GM12878 (cell line): ENCODE results near the gene SLC47A2. TPM values are rescaled to one million over a fixed set of nuclear protein-coding genes. Genes with fewer than 3 reads are reported as not detected.

ENCODE experiments used
- ATAC-seq: fragments of 200-7000 bp; cut with Tn5 transposase; 3 replicates; pipeline ENCODE4 v1.9.1; 2020; ENCODE audit warnings: mild to moderate bottlenecking, moderate library complexity
- BruUV-seq: library from RNA; stranded (reverse); fragments of 400-500 nt; replicated peaks from 2 replicates; lab custom pipeline; 2021; lab: Mats Ljungman, UMichigan
- CTCF ChIA-PET: fragments of 300-600 bp; sonication (Branson Sonifier 250); formaldehyde crosslinking; extraction: SDS; loops from one replicate; lab custom pipeline; 2021; ENCODE audit warnings: inconsistent platforms; lab: Yijun Ruan, JAX
- POLR2A ChIA-PET: fragments of 350-600 bp; formaldehyde crosslinking; extraction: SDS; loops from one replicate; lab custom pipeline; 2021; ENCODE audit warnings: inconsistent platforms; lab: Charles Lee
- RAD21 ChIA-PET: fragments of 300-600 bp; sonication (Branson Sonifier 250); formaldehyde crosslinking; loops from one replicate; lab custom pipeline; 2023; ENCODE audit warnings: antibody characterized with exemption; ENCODE audit not compliant: unreplicated experiment; lab: Charles Lee
- SMC1A ChIA-PET: fragments of 300-600 bp; sonication (Branson Sonifier 250); formaldehyde crosslinking; loops from one replicate; lab custom pipeline; 2023; ENCODE audit not compliant: unreplicated experiment, uncharacterized antibody; lab: Charles Lee
- DNase-seq: peaks from one replicate; pipeline ENCODE4 v3.0.0-alpha.2; 2011; ENCODE audit warnings: low read depth, low spot score
- FAIRE-seq: peaks from 3 replicates; lab custom pipeline; 2011; peaks lifted over from hg19 to GRCh38; lab: Jason Lieb, UNC
- H2AFZ ChIP-seq: 2 replicates; pipeline ENCODE4 v1.6.0; 2011; ENCODE audit warnings: low read depth, low read length, control low read depth; ENCODE audit not compliant: control insufficient read depth
- H3K27ac ChIP-seq: 2 replicates; pipeline ENCODE4 v1.5.1; 2011; ENCODE audit warnings: control low read depth; ENCODE audit not compliant: control insufficient read depth, insufficient read depth
- H3K27me3 ChIP-seq, 2 experiments: replicated peaks in 1 of 2; 2 replicates each; pipeline versions ENCODE4 v1.6.0 to v1.6.1; 2011; ENCODE audit warnings: low read length in 1 of 2; ENCODE audit not compliant: control insufficient read depth in 2 of 2, insufficient read depth in 2 of 2
- H3K36me3 ChIP-seq, 2 experiments: 2 replicates each; pipeline ENCODE4 v1.5.1; 2011; ENCODE audit warnings: low read length in 1 of 2; ENCODE audit not compliant: control insufficient read depth in 2 of 2, insufficient read depth in 2 of 2
- H3K4me1 ChIP-seq: 2 replicates; pipeline ENCODE4 v1.6.1; 2011; ENCODE audit warnings: mild to moderate bottlenecking, low read length, moderate library complexity, mixed read lengths; ENCODE audit not compliant: control insufficient read depth, insufficient read depth
- H3K4me2 ChIP-seq: 2 replicates; pipeline ENCODE4 v1.6.0; 2011; ENCODE audit warnings: control low read depth; ENCODE audit not compliant: control insufficient read depth, insufficient read depth
- H3K4me3 ChIP-seq: fragments of 200-600 bp; sonication (generic); 2 replicates; pipeline ENCODE4 v1.5.1; 2016
- H3K79me2 ChIP-seq: 2 replicates; pipeline ENCODE4 v1.6.0; 2011; ENCODE audit warnings: low read length; ENCODE audit not compliant: control insufficient read depth, insufficient read depth
- H3K9ac ChIP-seq: 2 replicates; pipeline ENCODE4 v1.8.0; 2011; ENCODE audit warnings: low read length, control low read depth, mixed read lengths; ENCODE audit not compliant: control insufficient read depth, insufficient read depth
- H3K9me3 ChIP-seq: replicated peaks from 3 replicates; pipeline ENCODE4 v1.5.1; 2011; ENCODE audit warnings: mild to moderate bottlenecking, low read length; ENCODE audit not compliant: control insufficient read depth, insufficient read depth
- H4K20me1 ChIP-seq: 2 replicates; pipeline ENCODE4 v1.6.0; 2011; ENCODE audit not compliant: control insufficient read depth, insufficient read depth
- BACH1 ChIP-seq: fragments of 450-650 bp; IDR thresholded peaks from 2 replicates; pipeline ENCODE4 v1.6.1; 2017; ENCODE audit warnings: mild to moderate bottlenecking, borderline replicate concordance
- CBX3 ChIP-seq: fragments of 200-600 bp; sonication (generic); IDR thresholded peaks from 2 replicates; pipeline ENCODE4 v1.6.1; 2016; ENCODE audit warnings: low read depth, borderline replicate concordance
- CHD2 ChIP-seq: IDR thresholded peaks from 2 replicates; pipeline ENCODE4 v1.6.1; 2011; ENCODE audit warnings: low read depth, low read length, improper control_type of control experiment, borderline replicate concordance
- ESRRA ChIP-seq: IDR thresholded peaks from 2 replicates; pipeline ENCODE4 v1.6.1; 2012; ENCODE audit warnings: mild to moderate bottlenecking, low read length, improper control_type of control experiment
- HDGF ChIP-seq: fragments of 450-650 bp; IDR thresholded peaks from 2 replicates; pipeline ENCODE4 v1.6.1; 2016; ENCODE audit warnings: antibody characterized with exemption
- MYB ChIP-seq: fragments of 150-350 bp; IDR thresholded peaks from 2 replicates; pipeline ENCODE4 v1.6.1; 2014; ENCODE audit warnings: mild to moderate bottlenecking, low read depth, low read length, borderline replicate concordance
- POLR2AphosphoS5 ChIP-seq: IDR thresholded peaks from 2 replicates; pipeline ENCODE4 v1.6.1; 2011; ENCODE audit warnings: mild to moderate bottlenecking, low read length, inconsistent platforms
- RFX5 ChIP-seq: IDR thresholded peaks from 2 replicates; pipeline ENCODE4 v1.6.1; 2011; ENCODE audit warnings: low read depth, low read length, improper control_type of control experiment
- SMAD5 ChIP-seq: IDR thresholded peaks from 2 replicates; pipeline ENCODE4 v1.6.1; 2016; ENCODE audit warnings: antibody characterized with exemption, low read depth
- SMC3 ChIP-seq: IDR thresholded peaks from 2 replicates; pipeline ENCODE4 v1.6.1; 2011; ENCODE audit warnings: low read length, improper control_type of control experiment, borderline replicate concordance
- YBX1 ChIP-seq: fragments of 450-650 bp; IDR thresholded peaks from 2 replicates; pipeline ENCODE4 v1.6.1; 2016; ENCODE audit warnings: antibody characterized with exemption
- ZSCAN29 ChIP-seq: fragments of 450-650 bp; IDR thresholded peaks from 2 replicates; pipeline ENCODE4 v1.6.1; 2017; ENCODE audit warnings: mild to moderate bottlenecking, moderate library complexity
- WGBS: methylation state at CpG from one replicate; pipeline ENCODE4 v1.1.6; 2016; ENCODE audit warnings: low lambda C conversion rate; ENCODE audit not compliant: insufficient replicate concordance, insufficient coverage; ENCODE audit errors: missing lambda C conversion rate; 5-methylcytosine and 5-hydroxymethylcytosine counted together
- in situ Hi-C: fragments of 300-500 bp; cut with MboI; formaldehyde crosslinking; loops from 9 replicates; pipeline ENCODE4 v1.14.3; 2018; ENCODE audit warnings: mixed read lengths
- intact Hi-C: fragments of 100-400 bp; cut with micrococcal nuclease; formaldehyde crosslinking; loops from one replicate; pipeline ENCODE4 v1.14.2; 2022; ENCODE audit not compliant: unreplicated experiment
- polyA plus RNA-seq, 11 experiments: library from polyadenylated mRNA; depleted of rRNA in 4 of 11; unstranded in 6 of 11; stranded (reverse) in 5 of 11; fragments of >200 nt; fragmentation: Nextera tagmentation in 4 of 11; fragmentation: Illumina TruSeq in 1 of 11; extraction: Ambion mirVana in 4 of 11; extraction: Trizol in 1 of 11; gene quantifications; 1 replicate in 1 of 11; 2 replicates in 10 of 11; pipeline versions ENCODE4 v1.2.1 to v1.2.3, GENCODE V29; 2011 to 2016; ENCODE audit warnings: inconsistent platforms in 2 of 11, missing spikeins in 2 of 11, low read depth in 1 of 11
- total RNA-seq, 4 experiments: library from RNA; depleted of rRNA in 3 of 4; stranded (reverse); fragments of >200 nt in 3 of 4; fragmentation: Illumina TruSeq in 1 of 4; extraction: Trizol in 1 of 4; gene quantifications; 2 replicates each; pipeline versions ENCODE4 v1.2.1 to v1.2.3, GENCODE V29; 2013 to 2021
- TF ChIP-seq, protein P1 (sequence below): fragments of 450-650 bp; IDR thresholded peaks from 2 replicates; pipeline ENCODE4 v1.6.1; 2016; ENCODE audit warnings: mild to moderate bottlenecking

Gene SLC47A2
- total and polyA plus RNA-seq, 10 of the 15 experiments (the other 5 are each of a cell fraction or from before 2014, with no cell fraction given) = not detected

DNA sequence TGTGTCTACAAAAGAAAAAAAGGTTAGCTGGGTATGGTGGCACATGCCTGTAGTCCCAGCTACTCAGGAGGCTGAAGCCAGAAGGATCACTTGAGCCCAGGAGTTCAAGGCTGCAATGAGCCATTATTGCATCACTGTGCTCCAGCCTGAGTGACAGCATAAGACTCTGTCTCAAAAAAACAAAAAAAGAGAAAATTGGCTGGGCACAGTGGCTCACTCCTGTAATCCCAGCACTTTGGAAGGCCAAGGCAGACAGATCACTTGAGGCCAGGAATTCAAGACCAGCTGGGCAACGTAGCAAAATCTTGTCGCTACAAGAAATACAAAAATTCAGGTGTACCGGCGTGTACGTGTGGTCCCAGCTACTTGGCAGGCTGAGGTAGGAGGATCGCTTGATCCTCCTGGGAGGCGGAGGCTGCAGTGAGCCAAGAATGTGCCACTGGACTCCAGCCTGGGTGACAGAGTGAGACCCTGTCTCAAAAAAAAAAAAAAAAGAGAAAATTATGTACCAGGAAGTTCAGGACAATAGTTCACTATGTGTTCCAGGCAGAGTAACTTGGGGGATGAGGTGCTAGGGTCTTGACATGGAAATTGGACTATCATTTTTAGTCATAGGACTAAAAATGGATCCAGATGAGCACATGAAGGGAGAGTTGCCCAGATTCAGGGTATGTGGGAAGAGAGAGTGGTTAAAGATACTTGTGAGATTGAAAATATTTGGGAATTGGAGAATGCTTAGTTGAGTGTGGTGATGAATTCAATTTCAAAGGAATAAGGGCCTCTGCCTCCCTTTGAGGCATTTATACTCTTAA, 56.8 kb downstream of the SLC47A2 start:
- no TSS peak for BruUV-seq
- intact Hi-C loops (no loop called here), in situ Hi-C loops (no loop called here)
- Histone ChIP-seq H3K4me3 (no peak overlapping the region), H3K9me3 (no peaks in the 10 kb centered on the region; the same call in 2 of the 3 replicates), H2AFZ (no peak overlapping the region), H3K27ac (no peak overlapping the region), H4K20me1 (no peaks in the 10 kb centered on the region), H3K4me1 (no peaks in the 10 kb centered on the region), H3K27me3 (no peaks in the 10 kb centered on the region), H3K36me3 (no peaks in the 10 kb centered on the region; a peak in 2 of 4 replicates), H3K4me2 (no peak overlapping the region), H3K9ac (no peak overlapping the region), H3K79me2 (no peaks in the 10 kb centered on the region)
- ChIA-PET POLR2A (interaction anchor here (0.6 kb wide), 1 partner anchor 304 kb away, joined by 3 read pairs; no protein-coding TSS in a partner anchor), RAD21 (no interaction called here), CTCF (interaction anchor here (0.5 to 1.5 kb wide), 2 partner anchors 12 to 474 kb away, joined by 4 to 6 read pairs; no protein-coding TSS in a partner anchor), SMC1A (interaction anchor here (1.2 kb wide), 1 partner anchor 11 kb away, joined by 3 read pairs; the partner anchor contains the start of gene ALDH3A2)
- ATAC-seq (no peak), DNase-seq (no peak), FAIRE-seq (no peak)
- no peak for TF ChIP-seq HDGF
- TF ChIP-seq SMAD5 = no peak
- 97% methylated on average over 7 of the region's 7 CpGs for WGBS

DNA sequence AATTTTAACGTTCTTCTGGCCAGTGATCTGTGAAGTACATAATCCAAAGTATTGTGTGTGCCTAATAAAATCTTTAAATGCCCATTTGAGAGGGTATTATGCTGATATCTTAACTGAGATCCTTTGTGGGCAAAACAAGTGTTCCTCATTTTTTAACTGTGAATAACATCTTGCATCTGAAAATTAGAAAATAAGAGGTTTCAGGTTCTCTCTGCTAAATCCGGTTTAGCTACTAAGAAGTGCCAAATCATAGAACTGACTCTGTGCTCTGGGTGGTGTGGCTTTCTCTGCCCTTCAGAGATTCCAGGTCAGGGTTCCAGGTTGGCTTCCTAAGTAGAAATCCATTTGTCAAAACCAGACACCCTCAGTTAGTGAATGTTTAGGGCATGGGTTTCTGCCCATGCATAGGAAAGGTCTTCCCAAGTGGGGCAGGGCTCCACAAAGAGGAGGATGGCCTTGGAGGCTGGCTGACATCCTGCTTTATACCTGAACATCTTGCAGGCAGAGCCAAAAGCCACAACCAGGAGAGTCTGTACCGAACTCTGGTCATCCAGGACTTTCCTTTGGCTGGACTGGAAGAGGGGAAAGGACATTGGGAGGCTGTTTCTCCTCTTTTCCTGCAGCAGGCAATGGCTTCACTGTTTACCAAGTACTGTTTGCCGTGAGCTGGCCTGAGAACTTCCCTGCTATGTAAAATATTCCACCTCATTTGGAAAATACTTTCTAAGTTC, 59.4 kb downstream of the SLC47A2 start:
- 46% methylated on average over 4 of the region's 4 CpGs for WGBS
- no TSS peak for BruUV-seq
- no peaks in the 10 kb centered on the region for H3K79me2 ChIP-seq
- H3K9ac ChIP-seq = no peak overlapping the region
- ChIA-PET RAD21 (no interaction called here), POLR2A (interaction anchor here (0.5 to 0.9 kb wide), 2 partner anchors 10 to 164 kb away, joined by 3 to 7 read pairs; no protein-coding TSS in a partner anchor), SMC1A (interaction anchor here (0.8 kb wide), 1 partner anchor 12 kb away, joined by 3 read pairs; no protein-coding TSS in a partner anchor), CTCF (no interaction called here)
- H3K9me3 ChIP-seq = no peaks in the 10 kb centered on the region; the same call in 2 of the 3 replicates
- FAIRE-seq = no peak
- no peak overlapping the region for H3K4me2 ChIP-seq
- in situ Hi-C loops = no loop called here
- H3K4me1 ChIP-seq = no peaks in the 10 kb centered on the region
- H2AFZ ChIP-seq = no peak overlapping the region
- ATAC-seq = no peak
- no peaks in the 10 kb centered on the region; a peak in 1 of 4 replicates for H3K36me3 ChIP-seq
- no peak overlapping the region for H3K27ac ChIP-seq
- no peaks in the 10 kb centered on the region for H4K20me1 ChIP-seq
- no peaks in the 10 kb centered on the region for H3K27me3 ChIP-seq
- intact Hi-C loops = no loop called here
- no peak for DNase-seq
- no peak overlapping the region for H3K4me3 ChIP-seq
- TF ChIP-seq RFX5 (no peak), CHD2 (no peak), POLR2AphosphoS5 (no peak), SMC3 (no peak), ESRRA (no peak), CBX3 (no peak), MYB (no peak), BACH1 (no peak), ZSCAN29 (no peak), YBX1 (no peak)
- TF ChIP-seq, protein P1, sequence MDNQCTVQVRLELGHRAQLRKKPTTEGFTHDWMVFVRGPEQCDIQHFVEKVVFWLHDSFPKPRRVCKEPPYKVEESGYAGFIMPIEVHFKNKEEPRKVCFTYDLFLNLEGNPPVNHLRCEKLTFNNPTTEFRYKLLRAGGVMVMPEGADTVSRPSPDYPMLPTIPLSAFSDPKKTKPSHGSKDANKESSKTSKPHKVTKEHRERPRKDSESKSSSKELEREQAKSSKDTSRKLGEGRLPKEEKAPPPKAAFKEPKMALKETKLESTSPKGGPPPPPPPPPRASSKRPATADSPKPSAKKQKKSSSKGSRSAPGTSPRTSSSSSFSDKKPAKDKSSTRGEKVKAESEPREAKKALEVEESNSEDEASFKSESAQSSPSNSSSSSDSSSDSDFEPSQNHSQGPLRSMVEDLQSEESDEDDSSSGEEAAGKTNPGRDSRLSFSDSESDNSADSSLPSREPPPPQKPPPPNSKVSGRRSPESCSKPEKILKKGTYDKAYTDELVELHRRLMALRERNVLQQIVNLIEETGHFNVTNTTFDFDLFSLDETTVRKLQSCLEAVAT = no peak
